ENCODE data around the gene POU2F1.
A peak's percentile ranks its signal among the peaks of the same experiment; 100 is the strongest.

POU2F1 gene

DNA sequence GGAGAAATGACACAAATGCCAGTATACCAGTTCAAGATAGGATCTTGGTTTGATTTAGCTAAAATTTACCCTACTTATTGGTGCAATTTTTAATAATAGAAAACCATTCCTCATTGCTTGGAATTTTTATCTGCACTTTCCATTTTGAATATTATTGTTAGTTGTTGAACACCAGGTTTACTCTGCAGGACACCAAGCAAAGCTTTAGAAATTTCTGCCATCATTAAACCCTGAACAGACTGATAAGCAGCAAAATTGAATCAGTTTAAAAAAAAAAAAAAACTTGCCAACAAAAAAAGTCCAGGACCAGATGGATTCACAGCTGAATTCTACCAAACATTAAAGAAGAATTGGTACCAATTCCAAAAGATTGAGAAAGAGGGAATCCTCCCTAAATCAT lies 71.5 kb downstream of the POU2F1 start:
- H3K4me1 ChIP-seq (ENCODE audit: control insufficient read depth, insufficient read depth, low read depth, low read length) = peaks cover 3% of the 10 kb centered on the region
- no peaks in the 10 kb centered on the region for H3K27me3 ChIP-seq (ENCODE audit: control insufficient read depth in 1 of 2, insufficient read depth in 1 of 2, low read length in 2 of 2)
- no peak overlapping the region for H2BK15ac ChIP-seq (ENCODE audit: low read depth, poor library complexity, severe bottlenecking)
- no peak overlapping the region for H3K9ac ChIP-seq (ENCODE audit: low read length)
- no peak overlapping the region for H3K4me2 ChIP-seq (ENCODE audit: low read length, poor library complexity, severe bottlenecking)
- H3K18ac ChIP-seq (ENCODE audit: low read depth in 1 of 2, low read length in 2 of 2) = no peak overlapping the region
- no peak overlapping the region for H3K27ac ChIP-seq (ENCODE audit: low read length, poor library complexity, severe bottlenecking)
- no peak overlapping the region for H4K8ac ChIP-seq (ENCODE audit: low read length)
- H3K79me1 ChIP-seq (replicated peaks; ENCODE audit: low read length, poor library complexity, severe bottlenecking) = peaks cover 6% of the 10 kb centered on the region
- H3K36me3 ChIP-seq (ENCODE audit: control insufficient read depth in 1 of 2, insufficient read depth in 2 of 2, low read depth in 1 of 2, low read length in 2 of 2) = no peaks in the 10 kb centered on the region
- no peak for DNase-seq
- no peak overlapping the region for H2AK5ac ChIP-seq (ENCODE audit: low read length, severe bottlenecking)
- no peaks in the 10 kb centered on the region for H3K9me3 ChIP-seq (ENCODE audit: control insufficient read depth, low read length)
- H4K91ac ChIP-seq (ENCODE audit: low read length) = no peak overlapping the region
- no peak overlapping the region for H2BK120ac ChIP-seq (ENCODE audit: low read depth, low read length)
- H2BK12ac ChIP-seq (ENCODE audit: low read length in 2 of 2) = no peak overlapping the region
- no peak overlapping the region for H2AFZ ChIP-seq (ENCODE audit: low read depth, low read length)
- H3K4ac ChIP-seq (ENCODE audit: low read depth in 1 of 2, low read length in 2 of 2) = no peak overlapping the region
- H3K14ac ChIP-seq (ENCODE audit: low read length in 2 of 2) = no peak overlapping the region
- no peak overlapping the region for H2BK5ac ChIP-seq (ENCODE audit: low read depth, low read length, poor library complexity, severe bottlenecking)
- no peak overlapping the region for H3K23ac ChIP-seq (ENCODE audit: low read length in 2 of 2)
- H3K4me3 ChIP-seq (ENCODE audit: insufficient read depth in 1 of 2, low read depth in 1 of 2, low read length in 2 of 2) = no peak overlapping the region

DNA sequence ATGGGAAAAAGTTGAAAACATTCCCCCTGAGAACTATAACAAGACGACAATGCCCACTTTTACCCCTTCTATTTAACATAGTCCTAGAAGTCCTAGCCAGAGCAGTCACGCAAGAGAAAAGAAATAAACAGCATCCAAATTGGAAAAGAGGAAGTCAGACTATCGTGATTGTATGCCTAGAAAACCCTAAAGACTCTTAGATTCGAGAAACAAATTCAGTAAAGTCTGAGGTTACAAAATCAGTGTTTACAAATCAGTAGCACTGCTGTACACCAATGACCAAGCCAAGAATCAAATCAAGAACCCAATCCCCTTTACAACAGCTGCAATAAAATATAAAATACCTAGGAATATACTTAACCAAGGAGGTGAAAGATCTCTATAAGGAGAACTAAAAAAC lies 72.4 kb downstream of the POU2F1 start:
- Histone ChIP-seq H3K4me1 (ENCODE audit: control insufficient read depth, insufficient read depth, low read depth, low read length) (peaks cover 3% of the 10 kb centered on the region), H3K18ac (ENCODE audit: low read depth in 1 of 2, low read length in 2 of 2) (no peak overlapping the region), H3K4ac (ENCODE audit: low read depth in 1 of 2, low read length in 2 of 2) (no peak overlapping the region), H3K27ac (ENCODE audit: low read length, poor library complexity, severe bottlenecking) (no peak overlapping the region), H2AK5ac (ENCODE audit: low read length, severe bottlenecking) (no peak overlapping the region), H3K27me3 (ENCODE audit: control insufficient read depth in 1 of 2, insufficient read depth in 1 of 2, low read length in 2 of 2) (no peaks in the 10 kb centered on the region), H3K9me3 (ENCODE audit: control insufficient read depth, low read length) (no peaks in the 10 kb centered on the region), H4K8ac (ENCODE audit: low read length) (no peak overlapping the region), H3K4me2 (ENCODE audit: low read length, poor library complexity, severe bottlenecking) (no peak overlapping the region), H3K14ac (ENCODE audit: low read length in 2 of 2) (no peak overlapping the region), H2AFZ (ENCODE audit: low read depth, low read length) (no peak overlapping the region), H2BK5ac (ENCODE audit: low read depth, low read length, poor library complexity, severe bottlenecking) (no peak overlapping the region), H2BK12ac (ENCODE audit: low read length in 2 of 2) (no peak overlapping the region), H3K4me3 (ENCODE audit: insufficient read depth in 1 of 2, low read depth in 1 of 2, low read length in 2 of 2) (no peak overlapping the region), H4K91ac (ENCODE audit: low read length) (no peak overlapping the region), H3K36me3 (ENCODE audit: control insufficient read depth in 1 of 2, insufficient read depth in 2 of 2, low read depth in 1 of 2, low read length in 2 of 2) (no peaks in the 10 kb centered on the region), H2BK15ac (ENCODE audit: low read depth, poor library complexity, severe bottlenecking) (no peak overlapping the region), H3K9ac (ENCODE audit: low read length) (no peak overlapping the region), H3K23ac (ENCODE audit: low read length in 2 of 2) (no peak overlapping the region), H3K79me1 (replicated peaks; ENCODE audit: low read length, poor library complexity, severe bottlenecking) (peaks cover 6% of the 10 kb centered on the region), H2BK120ac (ENCODE audit: low read depth, low read length) (no peak overlapping the region)
- DNase-seq = no peak
- WGBS = 97% methylated on average over 4 of the region's 4 CpGs

- Histone ChIP-seq H3K79me1 (replicated peaks; ENCODE audit: low read length, poor library complexity, severe bottlenecking) (peaks cover 6% of the 10 kb centered on the region), H2AK5ac (ENCODE audit: low read length, severe bottlenecking) (no peak overlapping the region)
These were observed 73.8 kb downstream of the POU2F1 start for GRCh38 chr1:167294528-167294927.

DNA sequence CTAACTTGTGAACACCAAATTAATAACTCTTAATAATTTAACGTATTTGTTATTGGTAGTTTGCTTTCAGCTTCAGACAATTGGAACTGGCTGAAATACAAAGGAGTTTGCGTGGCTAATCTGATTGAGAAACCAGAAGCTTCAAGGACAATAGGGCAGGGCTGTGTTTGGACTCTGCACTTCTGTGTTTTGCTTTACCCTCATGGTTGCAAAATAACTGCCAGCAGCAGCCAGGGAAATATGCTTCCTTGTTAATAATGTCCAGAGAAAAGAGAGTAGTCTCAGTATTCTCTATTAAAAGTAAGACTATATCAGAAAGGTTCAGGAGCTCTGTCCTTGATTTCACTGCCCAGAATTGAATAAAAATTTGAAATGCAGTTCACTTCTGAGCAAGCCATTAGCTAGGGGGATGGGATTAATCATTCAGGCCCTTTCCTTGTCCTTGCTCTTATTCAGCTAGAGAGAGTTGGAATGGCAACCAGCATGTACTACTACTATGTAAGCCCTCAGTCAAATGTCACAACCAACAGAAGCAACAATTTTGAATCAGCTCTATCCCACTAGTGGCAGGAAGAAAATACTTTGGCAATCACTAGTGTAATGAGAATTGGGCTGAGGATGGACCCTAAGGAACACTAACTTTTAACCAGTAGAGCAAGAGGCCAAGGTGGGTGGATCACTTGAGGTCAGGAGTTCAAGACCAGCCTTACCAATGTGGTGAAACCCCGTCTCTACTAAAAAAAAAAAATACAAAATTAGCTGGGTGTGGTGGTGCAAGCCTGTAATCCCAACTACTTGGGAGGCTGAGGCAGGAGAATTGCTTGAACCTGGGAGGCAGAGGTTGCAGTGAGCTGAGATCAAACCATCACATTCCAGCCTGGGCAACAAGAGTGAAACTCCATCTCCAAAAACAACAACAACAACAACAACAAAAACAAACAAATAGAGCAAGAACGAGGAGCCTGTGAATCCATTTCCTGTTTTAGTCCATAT lies 76.8 kb downstream of the POU2F1 start:
- Histone ChIP-seq H2BK15ac (ENCODE audit: low read depth, poor library complexity, severe bottlenecking) (no peak overlapping the region), H3K18ac (ENCODE audit: low read depth in 1 of 2, low read length in 2 of 2) (peak overlapping the region in 1 of 2 experiments; percentile 43), H2BK120ac (ENCODE audit: low read depth, low read length) (no peak overlapping the region), H2AK5ac (ENCODE audit: low read length, severe bottlenecking) (no peak overlapping the region), H3K14ac (ENCODE audit: low read length in 2 of 2) (no peak overlapping the region), H3K4me3 (ENCODE audit: insufficient read depth in 1 of 2, low read depth in 1 of 2, low read length in 2 of 2) (no peak overlapping the region), H3K23ac (ENCODE audit: low read length in 2 of 2) (no peak overlapping the region), H3K4me2 (ENCODE audit: low read length, poor library complexity, severe bottlenecking) (no peak overlapping the region), H2BK5ac (ENCODE audit: low read depth, low read length, poor library complexity, severe bottlenecking) (no peak overlapping the region), H2AFZ (ENCODE audit: low read depth, low read length) (no peak overlapping the region), H4K91ac (ENCODE audit: low read length) (no peak overlapping the region), H3K4ac (ENCODE audit: low read depth in 1 of 2, low read length in 2 of 2) (no peak overlapping the region), H3K9ac (ENCODE audit: low read length) (no peak overlapping the region), H3K9me3 (ENCODE audit: control insufficient read depth, low read length) (no peaks in the 10 kb centered on the region), H4K8ac (ENCODE audit: low read length) (no peak overlapping the region), H3K4me1 (ENCODE audit: control insufficient read depth, insufficient read depth, low read depth, low read length) (no peaks in the 10 kb centered on the region), H3K27ac (ENCODE audit: low read length, poor library complexity, severe bottlenecking) (no peak overlapping the region), H3K36me3 (ENCODE audit: control insufficient read depth in 1 of 2, insufficient read depth in 2 of 2, low read depth in 1 of 2, low read length in 2 of 2) (no peaks in the 10 kb centered on the region), H3K27me3 (ENCODE audit: control insufficient read depth in 1 of 2, insufficient read depth in 1 of 2, low read length in 2 of 2) (no peaks in the 10 kb centered on the region), H2BK12ac (ENCODE audit: low read length in 2 of 2) (no peak overlapping the region), H3K79me1 (replicated peaks; ENCODE audit: low read length, poor library complexity, severe bottlenecking) (peaks cover 19% of the 10 kb centered on the region)
- DNase-seq = peak; percentile 56
- 81% methylated on average over 2 of the region's 4 CpGs for WGBS

More at GRCh38 chr1:167294528-167294927, 73.8 kb downstream of the POU2F1 start:
- Histone ChIP-seq H3K18ac (ENCODE audit: low read depth in 1 of 2, low read length in 2 of 2) (no peak overlapping the region), H3K27me3 (ENCODE audit: control insufficient read depth in 1 of 2, insufficient read depth in 1 of 2, low read length in 2 of 2) (no peaks in the 10 kb centered on the region), H2BK5ac (ENCODE audit: low read depth, low read length, poor library complexity, severe bottlenecking) (no peak overlapping the region), H2BK12ac (ENCODE audit: low read length in 2 of 2) (no peak overlapping the region), H3K23ac (ENCODE audit: low read length in 2 of 2) (no peak overlapping the region), H3K27ac (ENCODE audit: low read length, poor library complexity, severe bottlenecking) (no peak overlapping the region), H3K9me3 (ENCODE audit: control insufficient read depth, low read length) (no peaks in the 10 kb centered on the region), H2AFZ (ENCODE audit: low read depth, low read length) (no peak overlapping the region), H3K36me3 (ENCODE audit: control insufficient read depth in 1 of 2, insufficient read depth in 2 of 2, low read depth in 1 of 2, low read length in 2 of 2) (no peaks in the 10 kb centered on the region), H3K4me1 (ENCODE audit: control insufficient read depth, insufficient read depth, low read depth, low read length) (no peaks in the 10 kb centered on the region), H4K8ac (ENCODE audit: low read length) (no peak overlapping the region), H3K4ac (ENCODE audit: low read depth in 1 of 2, low read length in 2 of 2) (no peak overlapping the region), H2BK120ac (ENCODE audit: low read depth, low read length) (no peak overlapping the region), H3K9ac (ENCODE audit: low read length) (no peak overlapping the region), H3K14ac (ENCODE audit: low read length in 2 of 2) (no peak overlapping the region), H2BK15ac (ENCODE audit: low read depth, poor library complexity, severe bottlenecking) (no peak overlapping the region), H4K91ac (ENCODE audit: low read length) (no peak overlapping the region), H3K4me2 (ENCODE audit: low read length, poor library complexity, severe bottlenecking) (no peak overlapping the region), H3K4me3 (ENCODE audit: insufficient read depth in 1 of 2, low read depth in 1 of 2, low read length in 2 of 2) (no peak overlapping the region)
- 92% methylated on average over 1 of the region's 2 CpGs for WGBS
- peak; percentile 66 for DNase-seq

Data from mesenchymal stem cell (in vitro differentiated cells and primary cell).